ENCODE data around the gene KCNK16. TPM values are rescaled to one million over a fixed set of nuclear protein-coding genes. Genes with fewer than 3 reads are reported as not detected.

Gene KCNK16
- total RNA-seq, 1 donor from 2014 or later, result not detected

GRCh38 chr6:39320363-39320984 lies 2.0 kb downstream of the KCNK16 start:
- no peaks in the 10 kb centered on the region for H3K79me2 ChIP-seq (ENCODE audit: low read depth)
- H3F3A ChIP-seq (ENCODE audit: low read depth), result no peaks in the 10 kb centered on the region
- H3K9me3 ChIP-seq (ENCODE audit: low read depth), result no peaks in the 10 kb centered on the region
- Mint-ChIP-seq H3K9me3 (peaks cover 4% of the 10 kb centered on the region), H3K27ac (no peak overlapping the region), H3K36me3 (no peaks in the 10 kb centered on the region), H3K27me3 (ENCODE audit: insufficient read depth, low read depth) (peaks cover 24% of the 10 kb centered on the region), H3K4me3 (no peak overlapping the region), H3K4me1 (no peaks in the 10 kb centered on the region)
- H2AFZ ChIP-seq (replicated peaks), result no peak overlapping the region
- H3K27ac ChIP-seq, result no peak overlapping the region
- DNase-seq (ENCODE audit: low spot score), result no peak
- H3K4me3 ChIP-seq, result no peak overlapping the region
- H3K9ac ChIP-seq, result no peak overlapping the region
- no peak for TF ChIP-seq CTCF (IDR thresholded peaks at IDR 0.05)
- no peak for TF ChIP-seq EZH2phosphoT487 (IDR thresholded peaks at IDR 0.05)
- no peak for TF ChIP-seq EZH2 (IDR thresholded peaks at IDR 0.05)
- no peaks in the 10 kb centered on the region for H3K4me1 ChIP-seq
- H3K4me2 ChIP-seq, result no peak overlapping the region
- H4K20me1 ChIP-seq (ENCODE audit: low read depth), result no peaks in the 10 kb centered on the region
- H3K36me3 ChIP-seq, result no peaks in the 10 kb centered on the region
- peaks cover 25% of the 10 kb centered on the region for H3K27me3 ChIP-seq

GRCh38 chr6:39319621-39320362 lies 2.7 kb downstream of the KCNK16 start:
- Mint-ChIP-seq H3K36me3 (no peaks in the 10 kb centered on the region), H3K4me1 (no peaks in the 10 kb centered on the region), H3K4me3 (no peak overlapping the region), H3K27me3 (ENCODE audit: insufficient read depth, low read depth) (peaks cover 31% of the 10 kb centered on the region), H3K9me3 (peaks cover 4% of the 10 kb centered on the region), H3K27ac (no peak overlapping the region)
- Histone ChIP-seq H3K27ac (no peak overlapping the region), H3K4me1 (no peaks in the 10 kb centered on the region), H3K27me3 (peaks cover 32% of the 10 kb centered on the region), H2AFZ (replicated peaks) (no peak overlapping the region), H4K20me1 (ENCODE audit: low read depth) (no peaks in the 10 kb centered on the region), H3K79me2 (ENCODE audit: low read depth) (no peaks in the 10 kb centered on the region), H3K4me3 (no peak overlapping the region), H3K9me3 (ENCODE audit: low read depth) (no peaks in the 10 kb centered on the region), H3K4me2 (no peak overlapping the region), H3K36me3 (no peaks in the 10 kb centered on the region), H3K9ac (no peak overlapping the region), H3F3A (ENCODE audit: low read depth) (no peaks in the 10 kb centered on the region)
- DNase-seq (ENCODE audit: low spot score), result no peak
- no peak for TF ChIP-seq CTCF (IDR thresholded peaks at IDR 0.05)
- TF ChIP-seq EZH2phosphoT487 (IDR thresholded peaks at IDR 0.05), result no peak
- no peak for TF ChIP-seq EZH2 (IDR thresholded peaks at IDR 0.05)

GRCh38 chr6:39317256-39317655 lies 5.2 kb downstream of the KCNK16 start:
- Mint-ChIP-seq H3K4me1 (no peaks in the 10 kb centered on the region), H3K9me3 (peaks cover 4% of the 10 kb centered on the region), H3K27ac (no peak overlapping the region), H3K36me3 (no peaks in the 10 kb centered on the region), H3K27me3 (ENCODE audit: insufficient read depth, low read depth) (peaks cover 55% of the 10 kb centered on the region), H3K4me3 (no peak overlapping the region)
- H3K27ac ChIP-seq, result no peak overlapping the region
- TF ChIP-seq CTCF (IDR thresholded peaks at IDR 0.05) (no peak), EZH2phosphoT487 (IDR thresholded peaks at IDR 0.05) (no peak), EZH2 (IDR thresholded peaks at IDR 0.05) (no peak)
- H3F3A ChIP-seq (ENCODE audit: low read depth), result no peaks in the 10 kb centered on the region
- H3K4me2 ChIP-seq, result no peak overlapping the region
- H3K79me2 ChIP-seq (ENCODE audit: low read depth), result no peaks in the 10 kb centered on the region
- H2AFZ ChIP-seq (replicated peaks), result no peak overlapping the region
- peaks cover 3% of the 10 kb centered on the region for H3K4me1 ChIP-seq
- H4K20me1 ChIP-seq (ENCODE audit: low read depth), result peaks cover 5% of the 10 kb centered on the region
- H3K9ac ChIP-seq, result no peak overlapping the region
- H3K27me3 ChIP-seq, result peaks cover 57% of the 10 kb centered on the region
- no peaks in the 10 kb centered on the region for H3K36me3 ChIP-seq
- H3K9me3 ChIP-seq (ENCODE audit: low read depth), result no peaks in the 10 kb centered on the region
- DNase-seq (ENCODE audit: low spot score), result no peak
- H3K4me3 ChIP-seq, result no peak overlapping the region

Data from neural progenitor cell (in vitro differentiated cells).